ENCODE results near the gene SLC25A12. TPM values are rescaled to one million over a fixed set of nuclear protein-coding genes. Genes with fewer than 3 reads are reported as not detected.

Gene SLC25A12
- polyA plus RNA-seq, 1 donor from 2014 or later = 122 TPM

GRCh38 chr2:171939743-171940071 is 45.7 kb upstream of the SLC25A12 start:
- no peak for TF ChIP-seq MXI1 (conservative IDR thresholded peaks at IDR 0.05; ENCODE audit: poor library complexity, severe bottlenecking)
- no peak for TF ChIP-seq RAD21 (conservative IDR thresholded peaks at IDR 0.05)
- no peak for TF ChIP-seq TAF1 (IDR thresholded peaks at IDR 0.05; ENCODE audit: low read depth)
- no peak for TF ChIP-seq POLR2AphosphoS5 (IDR thresholded peaks at IDR 0.05)
- no peak for TF ChIP-seq SMC3 (conservative IDR thresholded peaks at IDR 0.05; ENCODE audit: poor library complexity)
- no peak for TF ChIP-seq EZH2 (IDR thresholded peaks at IDR 0.05; ENCODE audit: borderline replicate concordance, insufficient read depth, low read length, poor library complexity, severe bottlenecking)
- TF ChIP-seq EP300 (conservative IDR thresholded peaks at IDR 0.05; ENCODE audit: poor library complexity, severe bottlenecking) = no peak
- TF ChIP-seq CTCF (IDR thresholded peaks at IDR 0.05; ENCODE audit: poor library complexity, severe bottlenecking) = no peak
- TF ChIP-seq REST (IDR thresholded peaks at IDR 0.05; ENCODE audit: borderline replicate concordance) = no peak
- no peaks in the 10 kb centered on the region for H4K20me1 ChIP-seq (ENCODE audit: insufficient read depth)
- H3K4me2 ChIP-seq (ENCODE audit: low read length) = no peak overlapping the region
- H3K79me2 ChIP-seq (replicated peaks; ENCODE audit: insufficient read depth, low read length) = peaks cover 16% of the 10 kb centered on the region
- H3K9me2 ChIP-seq (ENCODE audit: insufficient read depth, low read length) = no peaks in the 10 kb centered on the region
- H3K27ac ChIP-seq (ENCODE audit: low read length) = no peak overlapping the region
- no peak overlapping the region for H3K9ac ChIP-seq (ENCODE audit: low read length)
- no peaks in the 10 kb centered on the region for H3F3A ChIP-seq (ENCODE audit: insufficient read depth, low read length, poor library complexity, severe bottlenecking)
- no peak overlapping the region for H3K4me3 ChIP-seq (ENCODE audit: low read length)
- H3K36me3 ChIP-seq (ENCODE audit: insufficient read depth, low read length) = no peaks in the 10 kb centered on the region
- no peaks in the 10 kb centered on the region for H3K27me3 ChIP-seq (ENCODE audit: insufficient read depth, low read depth, low read length)
- no peak overlapping the region for H2AFZ ChIP-seq (ENCODE audit: low read depth, low read length)
- H3K9me3 ChIP-seq (ENCODE audit: low read length) = peaks cover 5% of the 10 kb centered on the region

GRCh38 chr2:171939058-171939742 is 45.2 kb upstream of the SLC25A12 start:
- TF ChIP-seq RAD21 (conservative IDR thresholded peaks at IDR 0.05) = no peak
- no peak for TF ChIP-seq POLR2AphosphoS5 (IDR thresholded peaks at IDR 0.05)
- no peak for TF ChIP-seq EZH2 (IDR thresholded peaks at IDR 0.05; ENCODE audit: borderline replicate concordance, insufficient read depth, low read length, poor library complexity, severe bottlenecking)
- no peak for TF ChIP-seq TAF1 (IDR thresholded peaks at IDR 0.05; ENCODE audit: low read depth)
- TF ChIP-seq CTCF (IDR thresholded peaks at IDR 0.05; ENCODE audit: poor library complexity, severe bottlenecking) = no peak
- TF ChIP-seq EP300 (conservative IDR thresholded peaks at IDR 0.05; ENCODE audit: poor library complexity, severe bottlenecking) = no peak
- TF ChIP-seq SMC3 (conservative IDR thresholded peaks at IDR 0.05; ENCODE audit: poor library complexity) = no peak
- TF ChIP-seq REST (IDR thresholded peaks at IDR 0.05; ENCODE audit: borderline replicate concordance) = no peak
- no peak overlapping the region for H3K4me3 ChIP-seq (ENCODE audit: low read length)
- H4K20me1 ChIP-seq (ENCODE audit: insufficient read depth) = no peaks in the 10 kb centered on the region
- no peak overlapping the region for H3K9ac ChIP-seq (ENCODE audit: low read length)
- no peak overlapping the region for H2AFZ ChIP-seq (ENCODE audit: low read depth, low read length)
- peaks cover 5% of the 10 kb centered on the region for H3K9me3 ChIP-seq (ENCODE audit: low read length)
- no peaks in the 10 kb centered on the region for H3K36me3 ChIP-seq (ENCODE audit: insufficient read depth, low read length)
- H3K4me2 ChIP-seq (ENCODE audit: low read length) = no peak overlapping the region
- H3K79me2 ChIP-seq (replicated peaks; ENCODE audit: insufficient read depth, low read length) = peaks cover 11% of the 10 kb centered on the region
- H3K27me3 ChIP-seq (ENCODE audit: insufficient read depth, low read depth, low read length) = no peaks in the 10 kb centered on the region
- no peaks in the 10 kb centered on the region for H3F3A ChIP-seq (ENCODE audit: insufficient read depth, low read length, poor library complexity, severe bottlenecking)
- H3K27ac ChIP-seq (ENCODE audit: low read length) = no peak overlapping the region
- no peaks in the 10 kb centered on the region for H3K9me2 ChIP-seq (ENCODE audit: insufficient read depth, low read length)

All from neural cell (in vitro differentiated cells).